ENCODE measurements around the gene ACRBP. TPM values are rescaled to one million over a fixed set of nuclear protein-coding genes. Genes with fewer than 3 reads are reported as not detected.

ACRBP gene
- total RNA-seq, 2 experiments from 2014 or later, result 4.4 to 9.4 TPM

- Histone ChIP-seq H2AFZ (ENCODE audit: low read length) (no peak overlapping the region), H3K27ac (ENCODE audit: low read depth, low read length, poor library complexity, severe bottlenecking) (no peak overlapping the region), H3K4me2 (ENCODE audit: low read length) (no peak overlapping the region), H3K9me2 (ENCODE audit: insufficient read depth, low read length) (no peaks in the 10 kb centered on the region), H3K79me2 (ENCODE audit: insufficient read depth, low read depth, low read length) (no peaks in the 10 kb centered on the region), H4K20me1 (ENCODE audit: insufficient read depth, low read length) (no peaks in the 10 kb centered on the region), H3K4me1 (ENCODE audit: insufficient read depth, low read length, poor library complexity, severe bottlenecking) (peaks cover 8% of the 10 kb centered on the region), H3K9me3 (ENCODE audit: low read length) (no peaks in the 10 kb centered on the region), H3K4me3 (ENCODE audit: low read depth, low read length, poor library complexity, severe bottlenecking) (no peak overlapping the region), H3K36me3 (ENCODE audit: insufficient read depth, low read length) (peaks cover 24% of the 10 kb centered on the region)
- POLR2A ChIA-PET, result interaction anchor here (0.6 kb wide), 1 partner anchor 10 kb away, joined by 4 read pairs; no protein-coding TSS in a partner anchor
- TF ChIP-seq EZH2phosphoT487 (IDR thresholded peaks at IDR 0.05; ENCODE audit: borderline replicate concordance, low read depth, low read length), result no peak
- no peak for TF ChIP-seq CTCF (conservative IDR thresholded peaks at IDR 0.05; ENCODE audit: low read length)
- DNase-seq (ENCODE audit: low spot score), result no peak
- CTCF ChIA-PET (ENCODE audit: unreplicated experiment), result interaction anchor here (1.4 kb wide), 1 partner anchor 10 kb away, joined by 6 read pairs; no protein-coding TSS in a partner anchor
- intact Hi-C loops (cut with micrococcal nuclease; ENCODE audit: unreplicated experiment), result no loop called here
- BruUV-seq (replicated peaks), result no TSS peak
Measured at GRCh38 chr12:6653987-6654386, 6.8 kb upstream of the ACRBP start.

- Histone ChIP-seq H3K27ac (ENCODE audit: low read depth, low read length, poor library complexity, severe bottlenecking) (no peak overlapping the region), H3K9me3 (ENCODE audit: low read length) (no peaks in the 10 kb centered on the region), H2AFZ (ENCODE audit: low read length) (no peak overlapping the region), H3K9me2 (ENCODE audit: insufficient read depth, low read length) (no peaks in the 10 kb centered on the region), H3K4me2 (ENCODE audit: low read length) (no peak overlapping the region), H3K79me2 (ENCODE audit: insufficient read depth, low read depth, low read length) (no peaks in the 10 kb centered on the region), H3K4me3 (ENCODE audit: low read depth, low read length, poor library complexity, severe bottlenecking) (no peak overlapping the region), H3K4me1 (ENCODE audit: insufficient read depth, low read length, poor library complexity, severe bottlenecking) (peaks cover 8% of the 10 kb centered on the region), H3K36me3 (ENCODE audit: insufficient read depth, low read length) (peaks cover 24% of the 10 kb centered on the region), H4K20me1 (ENCODE audit: insufficient read depth, low read length) (no peaks in the 10 kb centered on the region)
- POLR2A ChIA-PET, result interaction anchor here (0.6 to 1.3 kb wide), 5 partner anchors 8 to 103 kb away, joined by 3 to 7 read pairs (median 3); no protein-coding TSS in a partner anchor
- intact Hi-C loops (cut with micrococcal nuclease; ENCODE audit: unreplicated experiment), result no loop called here
- BruUV-seq (replicated peaks), result no TSS peak
- DNase-seq (ENCODE audit: low spot score), result no peak
- no peak for TF ChIP-seq EZH2phosphoT487 (IDR thresholded peaks at IDR 0.05; ENCODE audit: borderline replicate concordance, low read depth, low read length)
- TF ChIP-seq CTCF (conservative IDR thresholded peaks at IDR 0.05; ENCODE audit: low read length), result no peak
- CTCF ChIA-PET (ENCODE audit: unreplicated experiment), result interaction anchor here (1.4 kb wide), 1 partner anchor 9 kb away, joined by 6 read pairs; no protein-coding TSS in a partner anchor
Measured at GRCh38 chr12:6653342-6653741, 6.1 kb upstream of the ACRBP start.

GRCh38 chr12:6652391-6652790, 5.2 kb upstream of the ACRBP start:
- Histone ChIP-seq H3K4me2 (ENCODE audit: low read length) (no peak overlapping the region), H4K20me1 (ENCODE audit: insufficient read depth, low read length) (no peaks in the 10 kb centered on the region), H3K9me3 (ENCODE audit: low read length) (no peaks in the 10 kb centered on the region), H3K4me3 (ENCODE audit: low read depth, low read length, poor library complexity, severe bottlenecking) (no peak overlapping the region), H2AFZ (ENCODE audit: low read length) (no peak overlapping the region), H3K4me1 (ENCODE audit: insufficient read depth, low read length, poor library complexity, severe bottlenecking) (peaks cover 8% of the 10 kb centered on the region), H3K79me2 (ENCODE audit: insufficient read depth, low read depth, low read length) (no peaks in the 10 kb centered on the region), H3K27ac (ENCODE audit: low read depth, low read length, poor library complexity, severe bottlenecking) (no peak overlapping the region), H3K9me2 (ENCODE audit: insufficient read depth, low read length) (no peaks in the 10 kb centered on the region), H3K36me3 (ENCODE audit: insufficient read depth, low read length) (peaks cover 24% of the 10 kb centered on the region)
- DNase-seq (ENCODE audit: low spot score), result no peak
- ChIA-PET CTCF (ENCODE audit: unreplicated experiment) (no interaction called here), POLR2A (interaction anchor here (0.8 to 1.3 kb wide), 3 partner anchors 9 to 39 kb away, joined by 3 read pairs; no protein-coding TSS in a partner anchor)
- intact Hi-C loops (cut with micrococcal nuclease; ENCODE audit: unreplicated experiment), result no loop called here
- no peak for TF ChIP-seq CTCF (conservative IDR thresholded peaks at IDR 0.05; ENCODE audit: low read length)
- no peak for TF ChIP-seq EZH2phosphoT487 (IDR thresholded peaks at IDR 0.05; ENCODE audit: borderline replicate concordance, low read depth, low read length)
- BruUV-seq (replicated peaks), result no TSS peak

All from OCI-LY7 (cell line).